ENCODE measurements around the gene EXOC4. TPM values are rescaled to one million over a fixed set of nuclear protein-coding genes. Genes with fewer than 3 reads are reported as not detected.

EXOC4 gene
- total RNA-seq, 1 experiment from 2014 or later = 75.8 TPM

- DNase-seq = no peak
- Histone ChIP-seq H2AK5ac (ENCODE audit: insufficient read length, low read length) (no peak overlapping the region), H3T11ph (ENCODE audit: low read length) (no peak overlapping the region), H3K23ac (ENCODE audit: insufficient read length, low read depth, low read length) (no peak overlapping the region), H3K9ac (ENCODE audit: extremely low read depth, insufficient read length, low read length) (no peak overlapping the region), H2BK5ac (ENCODE audit: insufficient read length, low read length) (no peak overlapping the region), H3K4me1 (ENCODE audit: insufficient read depth, low read length) (no peaks in the 10 kb centered on the region), H2BK15ac (ENCODE audit: low read depth, low read length) (no peak overlapping the region), H4K5ac (ENCODE audit: insufficient read length, low read depth, low read length) (no peak overlapping the region), H3K18ac (ENCODE audit: insufficient read length, low read depth, low read length) (no peak overlapping the region), H4K8ac (replicated peaks; ENCODE audit: insufficient read length, low read depth, low read length) (no peak overlapping the region), H3K56ac (ENCODE audit: insufficient read length, low read depth, low read length) (no peak overlapping the region), H3K27me3 (ENCODE audit: insufficient read depth, low read length) (no peaks in the 10 kb centered on the region), H3K23me2 (ENCODE audit: insufficient read length, low read depth, low read length, poor library complexity, severe bottlenecking) (no peaks in the 10 kb centered on the region), H4K91ac (ENCODE audit: insufficient read length, low read depth, low read length) (no peak overlapping the region), H3K4ac (ENCODE audit: low read depth, low read length) (no peak overlapping the region), H2BK120ac (ENCODE audit: low read depth, low read length, poor library complexity, severe bottlenecking) (no peak overlapping the region), H3K9me3 (ENCODE audit: control insufficient read depth, low read depth, low read length) (no peaks in the 10 kb centered on the region), H3K4me2 (ENCODE audit: insufficient read depth, insufficient read length, low read length) (no peak overlapping the region), H2AFZ (ENCODE audit: low read length) (no peak overlapping the region), H3K27ac (ENCODE audit: insufficient read length, low read depth, low read length) (no peak overlapping the region), H2BK20ac (ENCODE audit: low read depth, low read length, poor library complexity, severe bottlenecking) (no peak overlapping the region), H3K79me2 (ENCODE audit: insufficient read depth, low read length) (no peaks in the 10 kb centered on the region), H3K79me1 (ENCODE audit: insufficient read depth, low read depth, low read length, poor library complexity, severe bottlenecking) (no peaks in the 10 kb centered on the region), H4K20me1 (ENCODE audit: control insufficient read depth, insufficient read depth, insufficient read length) (no peaks in the 10 kb centered on the region), H3K14ac (ENCODE audit: insufficient read depth, low read length) (no peak overlapping the region), H2BK12ac (ENCODE audit: insufficient read length, low read depth, low read length) (no peak overlapping the region)
- TF ChIP-seq CTCF (conservative IDR thresholded peaks at IDR 0.05) = no peak
- no CpG with 5 or more reads among the region's 3 CpGs for WGBS (ENCODE audit: extremely low coverage, insufficient read length, low lambda C conversion rate)
- Mint-ChIP-seq H3K4me1 (no peaks in the 10 kb centered on the region; a peak in 1 of 4 replicates), H3K27me3 (ENCODE audit: low read depth) (no peaks in the 10 kb centered on the region), H3K27ac (no peak overlapping the region), H3K36me3 (ENCODE audit: insufficient read depth in 1 of 3, low read depth in 3 of 3) (peaks cover 0 to 6% (median 0%) of the 10 kb centered on the region in 3 experiments; a peak in 2 of 7 replicates), H3K4me3 (no peak overlapping the region), H3K9me3 (no peaks in the 10 kb centered on the region)
These were observed 569.2 kb downstream of the EXOC4 start for GRCh38 chr7:133822001-133822641.
